Body of pancreas (tissue), 4 donors: ENCODE results near the gene TTI1.

Experiments used
- POLR2A ChIP-seq, 3 donors: fragments of 450-650 bp; IDR thresholded peaks; one replicate each; pipeline ENCODE4 v1.6.1; 2016; ENCODE audit warnings: antibody characterized with exemption in 3 of 3, mild to moderate bottlenecking in 2 of 3
- TF ChIP-seq, protein P1 (sequence below), 7 experiments: fragments of 450-650 bp in 4 of 7; fragments of 200-600 bp in 3 of 7; sonication (generic) in 3 of 7; IDR thresholded peaks; one replicate each; pipeline ENCODE4 v1.5.1; 2016 to 2019; ENCODE audit warnings: antibody characterized with exemption in 7 of 7

DNA sequence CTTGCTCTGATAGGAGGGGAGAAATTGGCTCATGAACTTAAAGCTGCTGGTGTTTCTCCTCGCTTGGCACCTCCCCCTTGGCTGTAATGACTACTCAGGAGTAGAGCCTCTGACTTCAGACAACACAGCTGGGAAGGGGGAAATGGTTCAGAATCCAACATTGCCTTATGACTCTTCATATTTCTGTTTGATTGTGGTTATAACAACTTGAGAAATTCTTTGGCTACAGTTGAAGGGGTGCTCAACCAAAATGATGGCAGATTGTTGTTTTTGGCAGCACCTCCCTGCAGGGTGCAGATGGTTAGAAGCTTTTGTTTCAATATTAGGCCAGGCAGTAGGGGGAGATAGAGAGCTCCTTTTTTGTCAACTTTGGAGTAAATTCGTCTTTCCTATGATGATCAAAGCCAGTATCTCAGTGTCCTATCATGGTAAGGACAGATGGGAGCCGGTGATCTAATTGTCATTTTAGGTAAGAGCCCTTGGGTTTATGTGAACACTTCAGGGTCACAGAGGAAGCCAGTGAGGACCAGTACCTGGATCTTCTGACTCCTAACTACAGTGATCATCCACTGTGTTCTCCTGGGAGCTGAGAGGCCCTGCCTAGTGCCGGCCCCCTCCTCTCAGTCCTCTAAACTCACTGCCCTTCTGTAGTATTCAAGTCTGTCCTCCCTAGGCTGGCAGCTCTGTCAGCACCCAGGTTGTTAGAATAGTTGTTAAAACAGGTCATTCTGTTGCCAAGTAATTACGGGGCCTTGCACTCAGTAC lies 40.2 kb upstream of the TTI1 start:
- TF ChIP-seq, protein P1, sequence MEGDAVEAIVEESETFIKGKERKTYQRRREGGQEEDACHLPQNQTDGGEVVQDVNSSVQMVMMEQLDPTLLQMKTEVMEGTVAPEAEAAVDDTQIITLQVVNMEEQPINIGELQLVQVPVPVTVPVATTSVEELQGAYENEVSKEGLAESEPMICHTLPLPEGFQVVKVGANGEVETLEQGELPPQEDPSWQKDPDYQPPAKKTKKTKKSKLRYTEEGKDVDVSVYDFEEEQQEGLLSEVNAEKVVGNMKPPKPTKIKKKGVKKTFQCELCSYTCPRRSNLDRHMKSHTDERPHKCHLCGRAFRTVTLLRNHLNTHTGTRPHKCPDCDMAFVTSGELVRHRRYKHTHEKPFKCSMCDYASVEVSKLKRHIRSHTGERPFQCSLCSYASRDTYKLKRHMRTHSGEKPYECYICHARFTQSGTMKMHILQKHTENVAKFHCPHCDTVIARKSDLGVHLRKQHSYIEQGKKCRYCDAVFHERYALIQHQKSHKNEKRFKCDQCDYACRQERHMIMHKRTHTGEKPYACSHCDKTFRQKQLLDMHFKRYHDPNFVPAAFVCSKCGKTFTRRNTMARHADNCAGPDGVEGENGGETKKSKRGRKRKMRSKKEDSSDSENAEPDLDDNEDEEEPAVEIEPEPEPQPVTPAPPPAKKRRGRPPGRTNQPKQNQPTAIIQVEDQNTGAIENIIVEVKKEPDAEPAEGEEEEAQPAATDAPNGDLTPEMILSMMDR (IDR thresholded peaks at IDR 0.05): peak; percentile 52 to 78 (median 67)
- TF ChIP-seq POLR2A (IDR thresholded peaks at IDR 0.05): no peak
